ENCODE results near the gene ENDOD1. TPM values are rescaled to one million over a fixed set of nuclear protein-coding genes. Genes with fewer than 3 reads are reported as not detected.
A peak's percentile ranks its signal among the peaks of the same experiment; 100 is the strongest.

Gene ENDOD1
- total RNA-seq, 1 experiment from 2014 or later = 0.87 TPM

DNA sequence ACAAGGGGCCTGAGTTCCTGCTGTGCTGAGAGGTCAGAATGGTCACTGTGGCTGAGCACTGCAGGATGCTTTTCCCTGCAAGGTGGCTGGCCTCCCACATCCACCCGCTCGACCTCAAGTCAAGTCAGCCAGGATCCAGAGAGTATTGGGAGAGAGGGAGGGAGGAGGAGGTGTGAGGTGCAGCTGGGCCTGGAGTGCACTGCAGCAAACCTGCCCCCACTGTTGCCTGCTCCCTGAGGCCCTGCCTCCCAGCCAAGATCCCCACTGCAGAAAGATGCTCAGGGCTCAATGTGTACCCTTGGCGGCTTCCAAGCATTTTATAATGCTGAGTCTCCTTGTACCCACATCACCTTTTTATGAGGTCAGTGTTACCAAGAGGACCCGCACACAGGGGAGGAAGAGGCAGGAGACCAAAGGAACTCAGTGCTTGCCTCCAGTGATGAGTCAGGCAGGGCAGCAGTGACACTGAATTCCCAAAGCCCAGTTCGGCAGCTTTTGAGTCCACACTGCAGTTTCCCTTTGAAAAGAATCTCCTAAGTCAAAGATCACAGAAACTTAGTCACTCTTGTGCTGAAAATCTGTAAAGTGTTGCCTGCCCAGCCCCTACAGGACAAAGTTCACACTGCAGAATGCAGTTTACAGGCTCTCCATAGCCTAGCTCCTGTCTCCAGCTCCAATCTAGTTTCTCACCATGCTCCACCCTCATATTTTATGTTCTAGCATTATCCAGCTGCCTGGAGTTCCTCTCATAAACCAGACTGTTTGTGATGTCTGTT is 3.1 kb downstream of the ENDOD1 start:
- peaks cover 13% of the 10 kb centered on the region; the same call in 1 of the 2 replicates for H3K27me3 ChIP-seq (ENCODE audit: insufficient read depth, low read length)
- Mint-ChIP-seq H3K9me3 (no peaks in the 10 kb centered on the region), H3K4me3 (no peak overlapping the region; a peak in 1 of 5 replicates), H3K27me3 (ENCODE audit: low read depth) (peaks cover 55% of the 10 kb centered on the region), H3K36me3 (ENCODE audit: insufficient read depth in 1 of 3, low read depth in 3 of 3) (no peaks in the 10 kb centered on the region; a peak in 1 of 7 replicates), H3K27ac (0 out of 7 replicates have a peak overlapping the region, but pooled peaks of 1 of the 3 experiments have one; percentile 21), H3K4me1 (peaks cover 24 to 26% of the 10 kb centered on the region in 2 experiments)
- no peak overlapping the region for H4K91ac ChIP-seq (ENCODE audit: insufficient read length, low read depth, low read length)
- TF ChIP-seq, protein P1, sequence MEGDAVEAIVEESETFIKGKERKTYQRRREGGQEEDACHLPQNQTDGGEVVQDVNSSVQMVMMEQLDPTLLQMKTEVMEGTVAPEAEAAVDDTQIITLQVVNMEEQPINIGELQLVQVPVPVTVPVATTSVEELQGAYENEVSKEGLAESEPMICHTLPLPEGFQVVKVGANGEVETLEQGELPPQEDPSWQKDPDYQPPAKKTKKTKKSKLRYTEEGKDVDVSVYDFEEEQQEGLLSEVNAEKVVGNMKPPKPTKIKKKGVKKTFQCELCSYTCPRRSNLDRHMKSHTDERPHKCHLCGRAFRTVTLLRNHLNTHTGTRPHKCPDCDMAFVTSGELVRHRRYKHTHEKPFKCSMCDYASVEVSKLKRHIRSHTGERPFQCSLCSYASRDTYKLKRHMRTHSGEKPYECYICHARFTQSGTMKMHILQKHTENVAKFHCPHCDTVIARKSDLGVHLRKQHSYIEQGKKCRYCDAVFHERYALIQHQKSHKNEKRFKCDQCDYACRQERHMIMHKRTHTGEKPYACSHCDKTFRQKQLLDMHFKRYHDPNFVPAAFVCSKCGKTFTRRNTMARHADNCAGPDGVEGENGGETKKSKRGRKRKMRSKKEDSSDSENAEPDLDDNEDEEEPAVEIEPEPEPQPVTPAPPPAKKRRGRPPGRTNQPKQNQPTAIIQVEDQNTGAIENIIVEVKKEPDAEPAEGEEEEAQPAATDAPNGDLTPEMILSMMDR (conservative IDR thresholded peaks at IDR 0.05) = peak; percentile 64
- no peak overlapping the region for H4K8ac ChIP-seq (replicated peaks; ENCODE audit: insufficient read length, low read depth, low read length)
- no peak overlapping the region for H2BK15ac ChIP-seq (ENCODE audit: low read depth, low read length)
- no peak overlapping the region for H2BK20ac ChIP-seq (ENCODE audit: low read depth, low read length, poor library complexity, severe bottlenecking)
- no peaks in the 10 kb centered on the region for H3K79me1 ChIP-seq (ENCODE audit: insufficient read depth, low read depth, low read length, poor library complexity, severe bottlenecking)
- H2BK12ac ChIP-seq (ENCODE audit: insufficient read length, low read depth, low read length) = no peak overlapping the region
- WGBS (ENCODE audit: extremely low coverage, insufficient read length, low lambda C conversion rate) = no CpG with 5 or more reads among the region's 5 CpGs
- H3K56ac ChIP-seq (ENCODE audit: insufficient read length, low read depth, low read length) = no peak overlapping the region
- H2BK120ac ChIP-seq (ENCODE audit: low read depth, low read length, poor library complexity, severe bottlenecking) = no peak overlapping the region
- H3K18ac ChIP-seq (ENCODE audit: insufficient read length, low read depth, low read length) = no peak overlapping the region
- H3K9me3 ChIP-seq (ENCODE audit: control insufficient read depth, low read depth, low read length) = no peaks in the 10 kb centered on the region
- H3K23me2 ChIP-seq (ENCODE audit: insufficient read length, low read depth, low read length, poor library complexity, severe bottlenecking) = peaks cover 8% of the 10 kb centered on the region
- no peak overlapping the region for H3K27ac ChIP-seq (ENCODE audit: insufficient read length, low read depth, low read length)
- H3K4me2 ChIP-seq (ENCODE audit: insufficient read depth, insufficient read length, low read length) = no peak overlapping the region
- H4K5ac ChIP-seq (ENCODE audit: insufficient read length, low read depth, low read length) = no peak overlapping the region
- no peak overlapping the region for H3K23ac ChIP-seq (ENCODE audit: insufficient read length, low read depth, low read length)
- H3K4me1 ChIP-seq (ENCODE audit: insufficient read depth, low read length) = peaks cover 4% of the 10 kb centered on the region
- no peaks in the 10 kb centered on the region for H4K20me1 ChIP-seq (ENCODE audit: control insufficient read depth, insufficient read depth, insufficient read length)
- no peaks in the 10 kb centered on the region for H3K79me2 ChIP-seq (ENCODE audit: insufficient read depth, low read length)
- H3K4ac ChIP-seq (ENCODE audit: low read depth, low read length) = no peak overlapping the region
- no peak overlapping the region for H2AFZ ChIP-seq (ENCODE audit: low read length)
- no peak for DNase-seq
- no peak overlapping the region for H2BK5ac ChIP-seq (ENCODE audit: insufficient read length, low read length)
- H3K14ac ChIP-seq (ENCODE audit: insufficient read depth, low read length) = no peak overlapping the region
- no peak overlapping the region for H3K9ac ChIP-seq (ENCODE audit: extremely low read depth, insufficient read length, low read length)
- H3T11ph ChIP-seq (ENCODE audit: low read length) = no peak overlapping the region
- no peak overlapping the region for H2AK5ac ChIP-seq (ENCODE audit: insufficient read length, low read length)

Data from H9 (cell line).